CD4-positive, alpha-beta T cell treated with Interleukin-1 beta for 1 hour (primary cell): ENCODE results near the gene FECH.
"Not testable (repeated sequence)": the region's sequence is repeated elsewhere in the genome, so short reads cannot be mapped to it uniquely, and the experiment has no call there.

Experiments used
- DNase-seq, 2 donors: peaks; one replicate each; pipeline ENCODE4 v3.0.0-alpha.2; 2020 to 2022

The FECH gene

GRCh38 chr18:57527556-57528229 is 58.8 kb downstream of the FECH start:
- no peak for DNase-seq

DNA sequence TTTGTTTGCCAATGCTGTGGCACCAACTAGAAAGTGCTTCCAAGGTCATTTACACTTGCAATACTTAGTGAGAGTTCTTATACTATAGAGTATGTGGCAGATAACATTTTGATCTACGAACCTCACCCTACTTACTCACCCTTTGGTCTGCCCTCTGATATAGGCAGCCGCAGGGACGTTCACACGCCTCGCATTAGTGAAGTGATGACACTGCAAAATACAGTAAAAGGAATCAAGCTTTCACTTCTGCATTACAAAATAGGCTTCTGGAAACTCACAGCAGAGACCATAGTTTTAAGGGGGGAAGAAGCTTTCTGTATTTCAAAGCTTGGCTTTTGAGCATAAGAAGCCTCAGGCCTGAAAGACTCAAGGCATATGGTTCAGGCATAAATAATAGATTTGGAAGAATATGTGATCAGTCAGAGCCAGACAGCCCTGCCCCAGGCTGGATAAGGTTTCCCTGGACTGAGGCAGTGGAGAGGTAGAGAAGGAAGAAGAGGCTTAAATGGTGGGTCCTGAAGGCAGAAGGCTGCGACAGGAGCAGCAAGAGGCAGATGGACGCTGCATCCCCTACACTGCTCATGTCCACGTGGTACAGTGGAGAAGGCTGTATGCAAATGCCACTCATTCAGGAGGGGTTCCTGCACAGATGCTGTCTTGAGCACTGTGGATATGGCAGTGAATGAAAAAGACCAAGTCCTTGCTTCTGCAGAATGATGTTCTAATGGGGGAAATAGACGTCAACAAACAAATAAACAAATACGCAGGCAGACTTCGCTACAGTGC is 63.1 kb downstream of the FECH start:
- DNase-seq = peak in 1 of 2 donors; percentile 26

DNA sequence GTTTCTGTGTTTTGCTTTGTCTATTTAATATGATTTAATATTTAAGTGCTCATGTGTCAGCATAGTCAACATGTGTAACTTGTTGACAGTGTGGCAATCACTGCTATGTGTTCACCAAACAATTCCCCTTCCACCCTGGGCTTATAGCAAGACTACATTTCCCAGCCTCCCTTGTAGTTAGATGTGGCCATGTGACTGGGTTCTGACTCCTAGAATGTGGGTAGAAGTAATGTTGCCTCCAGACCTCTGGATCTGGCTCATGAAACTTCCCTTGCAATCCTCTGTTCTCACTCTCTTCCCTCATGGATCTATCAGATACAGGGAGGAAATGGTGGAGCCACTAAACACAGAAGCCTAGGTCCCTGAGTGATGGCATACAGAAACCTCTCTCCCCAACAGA is 64.2 kb downstream of the FECH start:
- DNase-seq = not testable (repeated sequence)

DNA sequence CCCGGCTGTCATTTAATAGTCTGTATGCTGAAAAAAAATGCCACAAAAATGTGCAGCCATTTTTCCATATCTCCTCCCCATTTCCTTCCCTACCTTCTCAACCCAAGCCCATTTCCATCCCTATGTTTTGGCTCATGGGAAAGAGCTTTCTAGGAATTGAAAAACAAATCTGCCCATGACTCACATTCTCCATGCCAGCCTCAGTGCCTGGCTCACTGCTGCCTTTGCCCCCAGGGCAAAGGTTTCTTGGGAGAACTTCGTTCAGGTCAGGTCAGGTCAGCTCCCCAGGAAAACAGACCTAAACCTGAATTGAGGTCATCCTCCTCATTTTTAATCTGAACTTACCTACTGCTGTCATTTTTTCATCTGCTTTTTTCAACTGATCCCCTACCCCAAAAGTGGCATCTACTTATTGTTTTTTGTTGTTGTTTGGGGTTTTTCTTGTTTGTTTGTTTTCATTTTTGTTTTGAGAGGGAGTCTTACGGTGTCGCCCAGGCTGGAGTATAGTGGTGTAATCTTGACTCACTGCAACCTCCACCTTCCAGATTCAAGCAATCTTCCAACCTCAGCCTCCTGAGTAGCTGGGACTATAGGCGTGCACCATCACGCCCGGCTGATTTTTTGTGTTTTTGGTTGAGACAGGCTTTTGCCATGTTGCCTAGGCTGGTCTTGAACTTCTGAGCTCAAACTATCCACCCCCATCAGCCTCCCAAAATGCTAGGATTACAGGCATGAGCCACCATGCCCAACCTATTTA is 66.7 kb downstream of the FECH start:
- DNase-seq = no peak

DNA sequence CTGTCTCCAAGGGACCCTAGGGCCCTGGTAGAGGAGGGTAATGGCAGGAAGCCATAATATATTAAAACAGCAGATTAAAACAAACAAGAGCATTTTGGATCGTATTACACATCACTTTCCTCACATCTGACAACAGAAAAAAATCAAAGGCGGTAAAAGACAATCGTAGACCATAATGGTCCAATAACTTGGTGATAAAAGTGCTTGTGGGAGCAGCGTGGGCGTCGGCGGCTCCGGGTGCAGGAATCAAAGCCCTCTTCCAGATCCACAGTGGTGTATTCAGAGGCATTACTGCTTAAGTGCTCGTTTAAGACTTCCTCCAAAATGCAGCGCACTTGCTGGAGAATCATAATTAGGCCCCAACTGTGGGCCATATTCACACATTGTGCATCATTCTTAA is 68.0 kb downstream of the FECH start:
- DNase-seq = no peak

- no peak for DNase-seq
Measured at GRCh38 chr18:57516056-57516455, 70.4 kb downstream of the FECH start.

DNA sequence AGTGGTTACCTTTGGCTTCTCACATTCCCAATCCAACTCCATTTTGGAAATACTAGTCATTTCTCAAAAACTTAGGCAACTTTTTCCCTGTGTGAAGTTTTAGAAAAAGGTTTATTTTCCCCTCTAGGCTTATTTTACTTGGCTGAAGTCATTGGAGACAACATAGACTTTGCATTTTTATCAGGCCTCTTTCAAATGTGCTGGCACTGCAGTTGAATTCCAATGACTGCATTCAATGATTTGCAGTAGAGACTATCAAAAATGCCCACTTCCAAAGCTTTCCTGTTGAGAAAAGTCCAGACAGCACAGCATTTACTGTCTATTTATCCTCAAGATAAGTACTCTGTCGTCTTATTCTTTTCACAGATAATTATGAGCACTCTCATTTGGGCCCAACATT is 81.3 kb downstream of the FECH start:
- no peak for DNase-seq

- DNase-seq = no peak
Measured at GRCh38 chr18:57502624-57503023, 83.9 kb downstream of the FECH start.

DNA sequence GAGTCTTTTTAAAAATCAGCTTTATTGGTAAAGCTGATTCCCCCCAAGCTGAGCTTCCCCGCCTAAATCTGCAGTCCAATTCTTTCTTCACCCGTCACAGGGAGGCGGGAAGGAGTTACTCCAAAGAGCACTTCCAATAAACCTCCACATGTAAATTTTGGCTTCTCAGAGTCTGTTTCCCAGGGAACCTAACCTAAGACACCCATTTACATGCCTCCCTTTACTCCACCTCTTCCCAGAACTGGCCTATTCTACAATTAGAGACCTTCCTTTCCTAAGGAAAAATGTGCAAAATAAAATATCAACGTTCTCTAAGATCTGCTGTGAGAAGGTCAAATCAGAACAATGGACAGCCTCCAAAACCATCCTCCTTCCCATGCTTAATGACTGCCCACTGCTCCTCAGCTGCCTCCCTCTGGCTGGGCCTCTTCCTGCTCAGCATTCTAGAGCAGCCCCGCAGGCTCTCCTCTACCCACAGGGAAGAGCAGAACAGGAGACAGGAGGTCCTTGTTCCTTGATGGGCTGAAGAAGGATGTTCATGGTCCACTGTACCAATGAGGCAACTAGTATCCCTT is 87.7 kb downstream of the FECH start:
- DNase-seq = no peak
